NCI-H460 (cell line): Measurements from ENCODE around the gene OLFML2A. TPM values are rescaled to one million over a fixed set of nuclear protein-coding genes. Genes with fewer than 3 reads are reported as not detected.

Experiments used
- total RNA-seq: library from RNA; depleted of rRNA; stranded (reverse); fragments of >200 nt; shearing (Covaris generic); gene quantifications from 2 replicates; pipeline ENCODE4 v1.2.3, GENCODE V29; 2014; rRNA removed

The OLFML2A gene
- total RNA-seq, 1 experiment from 2014 or later, result 63.6 TPM

Other genes starting within 250 kb of the OLFML2A start
- gene NR6A1, start 5.8 kb upstream of the OLFML2A start, total RNA-seq, result 0.89 and 0.98 TPM in 2 replicates
- not detected in 2 replicates for gene WDR38, start 76.3 kb downstream of the OLFML2A start, total RNA-seq
- gene RPL35, start 84.8 kb downstream of the OLFML2A start, total RNA-seq, result 2,661 and 3,579 TPM in 2 replicates
- 49.0 and 62.0 TPM in 2 replicates for gene ARPC5L, start 85.0 kb downstream of the OLFML2A start, total RNA-seq
- gene GOLGA1, start 163.9 kb downstream of the OLFML2A start, total RNA-seq, result 15.2 and 16.6 TPM in 2 replicates